Hepatocyte (in vitro differentiated cells): Measurements from ENCODE around the gene EPRS1.

ENCODE experiments used
- EZH2phosphoT487 ChIP-seq: fragments of 200-600 bp; sonication (generic); IDR thresholded peaks from one replicate; pipeline ENCODE4 v1.6.1; 2018; ENCODE audit warnings: antibody characterized with exemption, mild to moderate bottlenecking, low read depth, moderate library complexity; ENCODE audit not compliant: unreplicated experiment, severe bottlenecking
- TF ChIP-seq, protein P1 (sequence below): fragments of 200-600 bp; sonication (generic); IDR thresholded peaks from 2 replicates; pipeline ENCODE4 v1.5.1; 2016; ENCODE audit warnings: antibody characterized with exemption, mild to moderate bottlenecking; ENCODE audit not compliant: poor library complexity

DNA sequence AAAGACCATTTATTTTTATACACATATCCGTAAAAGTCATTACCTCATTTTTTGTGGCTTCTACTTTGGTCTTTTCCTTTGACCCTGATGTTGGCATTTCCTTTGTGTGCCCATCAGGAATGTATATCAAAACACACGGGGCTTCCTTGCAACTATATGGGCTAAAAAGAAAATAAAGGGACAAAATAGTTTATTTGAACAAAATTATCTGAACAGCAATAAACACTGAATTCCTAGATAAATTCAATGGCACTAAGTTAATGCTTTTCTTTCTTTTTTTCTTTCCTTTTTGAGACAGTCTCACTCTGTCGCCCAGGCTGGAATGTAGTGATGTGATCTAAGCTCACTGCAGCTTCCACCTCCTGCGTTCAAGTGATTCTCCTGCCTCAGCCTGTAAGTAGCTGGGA is 45.2 kb downstream of the EPRS1 start:
- TF ChIP-seq, protein P1, sequence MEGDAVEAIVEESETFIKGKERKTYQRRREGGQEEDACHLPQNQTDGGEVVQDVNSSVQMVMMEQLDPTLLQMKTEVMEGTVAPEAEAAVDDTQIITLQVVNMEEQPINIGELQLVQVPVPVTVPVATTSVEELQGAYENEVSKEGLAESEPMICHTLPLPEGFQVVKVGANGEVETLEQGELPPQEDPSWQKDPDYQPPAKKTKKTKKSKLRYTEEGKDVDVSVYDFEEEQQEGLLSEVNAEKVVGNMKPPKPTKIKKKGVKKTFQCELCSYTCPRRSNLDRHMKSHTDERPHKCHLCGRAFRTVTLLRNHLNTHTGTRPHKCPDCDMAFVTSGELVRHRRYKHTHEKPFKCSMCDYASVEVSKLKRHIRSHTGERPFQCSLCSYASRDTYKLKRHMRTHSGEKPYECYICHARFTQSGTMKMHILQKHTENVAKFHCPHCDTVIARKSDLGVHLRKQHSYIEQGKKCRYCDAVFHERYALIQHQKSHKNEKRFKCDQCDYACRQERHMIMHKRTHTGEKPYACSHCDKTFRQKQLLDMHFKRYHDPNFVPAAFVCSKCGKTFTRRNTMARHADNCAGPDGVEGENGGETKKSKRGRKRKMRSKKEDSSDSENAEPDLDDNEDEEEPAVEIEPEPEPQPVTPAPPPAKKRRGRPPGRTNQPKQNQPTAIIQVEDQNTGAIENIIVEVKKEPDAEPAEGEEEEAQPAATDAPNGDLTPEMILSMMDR, result no peak
- TF ChIP-seq EZH2phosphoT487, result no peak
